Gastroesophageal sphincter (tissue), 4 donors: ENCODE results near the gene JDP2. TPM values are rescaled to one million over a fixed set of nuclear protein-coding genes. Genes with fewer than 3 reads are reported as not detected.

Experiments used
- ATAC-seq: fragments of 150-250 bp; one replicate; pipeline ENCODE4 v1.9.1; 2016; ENCODE audit warnings: mild to moderate bottlenecking, moderate library complexity
- H3K27ac ChIP-seq, 4 donors: fragments of 200-600 bp; sonication (generic) in 3 of 4; 1 replicate in 3 of 4; 2 replicates in 1 of 4; pipeline ENCODE4 v1.5.1; 2016 to 2019
- H3K27me3 ChIP-seq: fragments of 200-600 bp; sonication (generic); one replicate; pipeline ENCODE4 v1.5.1; 2019
- H3K36me3 ChIP-seq, 2 donors: fragments of 200-600 bp; sonication (generic); one replicate each; pipeline ENCODE4 v1.5.1; 2019; ENCODE audit warnings: control low read depth in 1 of 2
- H3K4me1 ChIP-seq, 3 donors: fragments of 200-600 bp; sonication (generic); 1 replicate in 2 of 3; 2 replicates in 1 of 3; pipeline ENCODE4 v1.5.1; 2016 to 2019; ENCODE audit warnings: control low read depth in 2 of 3
- H3K4me3 ChIP-seq, 2 donors: fragments of 200-600 bp; sonication (generic); one replicate each; pipeline ENCODE4 v1.5.1; 2019; ENCODE audit warnings: mild to moderate bottlenecking in 1 of 2, moderate library complexity in 1 of 2
- H3K9me3 ChIP-seq, 3 donors: fragments of 200-600 bp; sonication (generic); one replicate each; pipeline ENCODE4 v1.5.1; 2017 to 2019; ENCODE audit warnings: control low read depth in 2 of 3
- CTCF ChIP-seq, 4 experiments: fragments of 200-600 bp in 2 of 4; fragments of 450-650 bp in 2 of 4; sonication (generic) in 1 of 4; IDR thresholded peaks; one replicate each; pipeline ENCODE4 v1.5.1; 2017 to 2019; ENCODE audit warnings: antibody characterized with exemption in 4 of 4, mild to moderate bottlenecking in 2 of 4, moderate library complexity in 2 of 4
- EP300 ChIP-seq: sonication (generic); formaldehyde crosslinking; IDR thresholded peaks from one replicate; pipeline ENCODE4 v1.6.1; 2017; ENCODE audit warnings: antibody characterized with exemption, mild to moderate bottlenecking
- POLR2A ChIP-seq, 2 donors: fragments of 450-650 bp; IDR thresholded peaks; one replicate each; pipeline ENCODE4 v1.6.1; 2017; ENCODE audit warnings: antibody characterized with exemption in 2 of 2, mild to moderate bottlenecking in 2 of 2, moderate library complexity in 1 of 2
- POLR2AphosphoS5 ChIP-seq: sonication (generic); formaldehyde crosslinking; IDR thresholded peaks from one replicate; pipeline ENCODE4 v1.6.1; 2017; ENCODE audit warnings: antibody characterized with exemption
- WGBS, 2 donors: methylation state at CpG; one replicate each; pipeline ENCODE4 v1.1.5; 2018; ENCODE audit warnings: low coverage in 1 of 2; 5-methylcytosine and 5-hydroxymethylcytosine counted together
- total RNA-seq, 4 donors: library from RNA; depleted of rRNA; stranded (reverse); fragments of >200 nt; gene quantifications; one replicate each; pipeline ENCODE4 v1.1.0, GENCODE V29; 2016

Gene JDP2
- total RNA-seq, 4 donors from 2014 or later = 55.6 to 90.0 (median 70.8) TPM

GRCh38 chr14:75522983-75523318 is 95.1 kb downstream of the JDP2 start:
- Histone ChIP-seq H3K9me3 (no peaks in the 10 kb centered on the region), H3K4me3 (peak overlapping the region in 1 of 2 donors; percentile 32), H3K27ac (peak overlapping the region in 1 of 4 donors; percentile 42), H3K4me1 (peaks cover 0 to 4% (median 0%) of the 10 kb centered on the region in 3 donors), H3K36me3 (no peaks in the 10 kb centered on the region), H3K27me3 (peaks cover 15% of the 10 kb centered on the region)
- no peak for ATAC-seq
- 57% methylated on average over 1 of the region's 1 CpG; no CpG with 5 or more reads in 1 of the 2 donors for WGBS, 2 donors
- TF ChIP-seq EP300 = no peak
- no peak for TF ChIP-seq CTCF (IDR thresholded peaks at IDR 0.05)
- no peak for TF ChIP-seq POLR2AphosphoS5
- no peak for TF ChIP-seq POLR2A (IDR thresholded peaks at IDR 0.05)

Other genes starting within 250 kb of the JDP2 start
- gene FOS, start 149.2 kb upstream of the JDP2 start, total RNA-seq = 100 to 1,000 TPM in 3 of 4 donors, 10 to 100 TPM in 1; 78.0 to 286 (median 179) TPM
- gene BATF, start 94.4 kb downstream of the JDP2 start, total RNA-seq = 10 to 100 TPM in 1 of 4 donors, 1 to 10 TPM in 3; 2.6 to 16.8 (median 3.2) TPM
- gene FLVCR2, start 150.6 kb downstream of the JDP2 start, total RNA-seq = 1 to 10 TPM; 1.9 to 5.8 (median 4.1) TPM
- 10 to 100 TPM in 1 of 4 donors, 1 to 10 TPM in 3; 6.2 to 13.4 (median 7.0) TPM for gene ERG28, start 232.9 kb downstream of the JDP2 start, total RNA-seq
- gene TTLL5, start 233.2 kb downstream of the JDP2 start, total RNA-seq = 10 to 100 TPM; 18.1 to 30.0 (median 22.1) TPM